ENCODE data around the gene ATP11B. TPM values are rescaled to one million over a fixed set of nuclear protein-coding genes. Genes with fewer than 3 reads are reported as not detected.

The ATP11B gene
- total and polyA plus RNA-seq, 2 of the 8 experiments (the other 6 are each of a cell fraction or from before 2014, with no cell fraction given): 5.1 to 26.5 TPM

GRCh38 chr3:182797876-182798275, 4.6 kb downstream of the ATP11B start:
- FAIRE-seq (no peak), DNase-seq (ENCODE audit: low read depth in 1 of 2, low spot score in 2 of 2) (no peak)
- Histone ChIP-seq H3K9ac (replicated peaks in 1 of 4; ENCODE audit: extremely low read depth in 1 of 4, low read depth in 3 of 4, low read length in 3 of 4) (no peak overlapping the region), H3K23ac (ENCODE audit: insufficient read length) (no peak overlapping the region), H2BK12ac (ENCODE audit: low read depth, low read length) (no peak overlapping the region), H3K23me2 (ENCODE audit: low read depth, low read length) (peaks cover 10% of the 10 kb centered on the region), H3K14ac (ENCODE audit: insufficient read length) (no peak overlapping the region), H3K4me1 (replicated peaks in 1 of 4; ENCODE audit: control insufficient read depth in 3 of 4, insufficient read depth in 4 of 4, low read length in 3 of 4) (peaks cover 0 to 5% (median 2%) of the 10 kb centered on the region in 4 experiments; a peak in 3 of 7 replicates), H3K27ac (ENCODE audit: low read depth, low read length) (no peak overlapping the region), H2AFZ (ENCODE audit: low read length) (no peak overlapping the region), H2BK5ac (ENCODE audit: low read depth, low read length) (no peak overlapping the region), H2BK15ac (ENCODE audit: low read length) (no peak overlapping the region), H3K4ac (replicated peaks; ENCODE audit: insufficient read length, low read depth, low read length) (no peak overlapping the region), H4K8ac (ENCODE audit: extremely low read depth, insufficient read depth, low read length) (no peak overlapping the region), H3K4me3 (ENCODE audit: extremely low read depth in 1 of 4, insufficient read depth in 2 of 4, low read depth in 3 of 4, low read length in 4 of 4) (no peak overlapping the region), H3K27me3 (replicated peaks in 1 of 4; ENCODE audit: control insufficient read depth in 3 of 4, extremely low read depth in 1 of 4, insufficient read depth in 3 of 4, low read length in 3 of 4) (peaks cover 0 to 8% (median 5%) of the 10 kb centered on the region in 4 experiments; a peak in 2 of 7 replicates), H3K9me3 (ENCODE audit: insufficient read depth in 2 of 2, low read depth in 1 of 2, low read length in 1 of 2) (no peaks in the 10 kb centered on the region), H2BK120ac (replicated peaks; ENCODE audit: low read depth, low read length) (no peak overlapping the region), H3K36me3 (ENCODE audit: control insufficient read depth in 2 of 4, insufficient read depth in 4 of 4, low read length in 3 of 4) (no peaks in the 10 kb centered on the region), H3K79me1 (ENCODE audit: low read depth, low read length) (no peaks in the 10 kb centered on the region), H4K20me1 (replicated peaks in 1 of 2; ENCODE audit: control insufficient read depth in 1 of 2, insufficient read depth in 2 of 2, low read length in 2 of 2) (no peaks in the 10 kb centered on the region), H2AK5ac (ENCODE audit: low read depth, low read length) (no peak overlapping the region), H4K91ac (replicated peaks; ENCODE audit: insufficient read length, low read length) (no peak overlapping the region), H4K5ac (ENCODE audit: insufficient read length, low read depth, low read length) (no peak overlapping the region), H3K79me2 (ENCODE audit: control insufficient read depth in 1 of 2, insufficient read depth in 2 of 2, low read length in 2 of 2) (peaks cover 0 to 11% of the 10 kb centered on the region in 2 experiments; a peak in 1 of 4 replicates), H3K4me2 (ENCODE audit: insufficient read depth in 1 of 2, low read depth in 2 of 2, low read length in 2 of 2) (no peak overlapping the region), H2BK20ac (ENCODE audit: low read length) (no peak overlapping the region), H3K18ac (ENCODE audit: extremely low read depth, low read length) (no peak overlapping the region), H3K56ac (replicated peaks; ENCODE audit: insufficient read length, low read depth, low read length) (no peak overlapping the region)
- 85% methylated on average over 1 of the region's 1 CpG; no CpG with 5 or more reads in 1 of the 2 experiments for WGBS, 2 experiments (ENCODE audit: extremely low coverage in 1 of 2, insufficient coverage in 1 of 2, insufficient read length in 1 of 2, insufficient replicate concordance in 2 of 2, low coverage in 1 of 2, low lambda C conversion rate in 2 of 2, missing lambda C conversion rate in 1 of 2)
- POLR2A ChIA-PET (ENCODE audit: partially characterized antibody): no interaction called here
- CTCF ChIA-PET (ENCODE audit: partially characterized antibody): no interaction called here
- TF ChIP-seq KDM5A (IDR thresholded peaks at IDR 0.05; ENCODE audit: low read length) (no peak), SIN3A (conservative IDR thresholded peaks at IDR 0.05 in 1 of 2, IDR thresholded peaks at IDR 0.05 in 1 of 2; ENCODE audit: low read depth in 1 of 2, low read length in 2 of 2) (no peak), BRCA1 (IDR thresholded peaks at IDR 0.05; ENCODE audit: low read depth, low read length) (no peak), KDM1A (IDR thresholded peaks at IDR 0.05; ENCODE audit: borderline replicate concordance, low read length) (no peak), GABPA (IDR thresholded peaks at IDR 0.05; ENCODE audit: borderline replicate concordance, insufficient read depth, low read length) (no peak), SIX5 (IDR thresholded peaks at IDR 0.05; ENCODE audit: low read depth, low read length) (no peak), ZNF274 (IDR thresholded peaks at IDR 0.05; ENCODE audit: borderline replicate concordance, extremely low read depth, low read length) (no peak), BACH1 (IDR thresholded peaks at IDR 0.05; ENCODE audit: low read length) (no peak), ATF2 (IDR thresholded peaks at IDR 0.05; ENCODE audit: low read length) (no peak), SP2 (IDR thresholded peaks at IDR 0.05; ENCODE audit: low read length) (no peak), HDAC2 (IDR thresholded peaks at IDR 0.05; ENCODE audit: borderline replicate concordance in 1 of 2, low read depth in 2 of 2, low read length in 2 of 2) (no peak), SRF (IDR thresholded peaks at IDR 0.05; ENCODE audit: low read depth, low read length) (no peak), CHD2 (IDR thresholded peaks at IDR 0.05; ENCODE audit: low read length) (no peak)

All from H1 (cell line).